Small intestine (tissue), 7 donors: ENCODE results near the gene LPP. TPM values are rescaled to one million over a fixed set of nuclear protein-coding genes. Genes with fewer than 3 reads are reported as not detected.

ENCODE experiments used
- DNase-seq, 2 donors: peaks; one replicate each; pipeline versions ENCODE4 v3.0.0 to v3.0.0-alpha.2; 2013
- FAIRE-seq: peaks from 2 replicates; lab custom pipeline; 2012; peaks lifted over from hg19 to GRCh38; lab: Jason Lieb, UNC
- H3K27ac ChIP-seq, 3 donors: one replicate each; pipeline ENCODE4 v1.5.1; 2013; ENCODE audit warnings: low read length in 2 of 3, mild to moderate bottlenecking in 2 of 3, control low read depth in 1 of 3, inconsistent platforms in 1 of 3, low read depth in 1 of 3, moderate library complexity in 1 of 3
- H3K27me3 ChIP-seq, 3 donors: one replicate each; pipeline ENCODE4 v1.6.1; 2013; ENCODE audit warnings: low read length in 3 of 3, inconsistent platforms in 1 of 3; ENCODE audit not compliant: control insufficient read depth in 3 of 3, insufficient read depth in 3 of 3
- H3K36me3 ChIP-seq, 3 donors: one replicate each; pipeline ENCODE4 v1.6.1; 2013; ENCODE audit warnings: low read length in 3 of 3, inconsistent platforms in 1 of 3, low read depth in 1 of 3, mild to moderate bottlenecking in 1 of 3, moderate library complexity in 1 of 3; ENCODE audit not compliant: control insufficient read depth in 3 of 3, insufficient read depth in 2 of 3
- H3K4me1 ChIP-seq, 3 donors: one replicate each; pipeline ENCODE4 v1.6.1; 2013; ENCODE audit warnings: low read length in 2 of 3, inconsistent platforms in 1 of 3, low read depth in 1 of 3, mild to moderate bottlenecking in 1 of 3, moderate library complexity in 1 of 3; ENCODE audit not compliant: control insufficient read depth in 3 of 3, insufficient read depth in 2 of 3
- H3K4me3 ChIP-seq, 3 donors: one replicate each; pipeline ENCODE4 v1.5.1; 2013; ENCODE audit warnings: low read length in 3 of 3, control low read depth in 1 of 3, inconsistent platforms in 1 of 3, low read depth in 1 of 3, mild to moderate bottlenecking in 1 of 3, moderate library complexity in 1 of 3
- H3K9me3 ChIP-seq, 2 donors: one replicate each; pipeline ENCODE4 v1.6.1; 2013; ENCODE audit warnings: low read depth in 1 of 2, low read length in 1 of 2; ENCODE audit not compliant: control insufficient read depth in 2 of 2, insufficient read depth in 1 of 2
- WGBS, 3 donors: extraction: QIAGEN DNeasy Blood & Tissue Kit; methylation state at CpG; one replicate each; pipeline ENCODE4 v1.1.7; 2013; 5-methylcytosine and 5-hydroxymethylcytosine counted together
- polyA plus RNA-seq, 4 donors: library from polyadenylated mRNA; stranded (reverse) in 3 of 4; unstranded in 1 of 4; fragments of 200-250 nt in 3 of 4; fragments of 120-200 nt in 1 of 4; gene quantifications; one replicate each; pipeline versions ENCODE4 v1.2.1 to v1.2.3, GENCODE V29; 2013
- donor health status: healthy with polysubstance abuse.
- donor health status: control.
- donor health status: control.
- donor health status: Bipolar disorder and iron deficiency.
- donor health status: healthy.

Gene LPP
- polyA plus RNA-seq, 4 donors = 5.4 to 35.8 (median 12.4) TPM

DNA sequence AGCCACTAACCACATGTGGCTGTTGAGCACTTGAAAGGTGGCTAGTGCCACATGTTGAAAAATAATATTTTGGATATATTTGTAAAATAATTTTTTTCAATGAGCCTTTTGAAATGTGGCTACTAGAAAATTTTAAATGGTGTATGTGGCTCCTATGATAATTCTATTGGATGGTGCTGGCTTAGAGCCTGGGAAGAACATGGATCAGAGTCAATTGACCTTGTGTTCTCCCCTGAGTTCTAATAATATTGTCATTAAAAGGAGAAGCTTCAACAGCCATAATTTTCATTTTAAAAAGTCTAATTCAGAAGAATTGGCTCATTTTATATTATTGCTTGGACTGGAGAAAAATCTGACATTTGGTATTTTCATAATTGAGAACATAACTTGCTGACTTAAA lies 167.3 kb downstream of the LPP start:
- H3K27ac ChIP-seq = no peak overlapping the region
- no peaks in the 10 kb centered on the region for H3K27me3 ChIP-seq
- H3K4me1 ChIP-seq = peaks cover 0 to 16% (median 0%) of the 10 kb centered on the region in 3 donors
- no peaks in the 10 kb centered on the region for H3K36me3 ChIP-seq
- no peaks in the 10 kb centered on the region for H3K9me3 ChIP-seq
- H3K4me3 ChIP-seq = no peak overlapping the region
- no peak for DNase-seq
- FAIRE-seq = no peak

- Histone ChIP-seq H3K4me1 (peaks cover 0 to 8% (median 0%) of the 10 kb centered on the region in 3 donors), H3K4me3 (no peak overlapping the region), H3K27ac (peak overlapping the region in 1 of 3 donors; percentile 56), H3K9me3 (no peaks in the 10 kb centered on the region), H3K36me3 (no peaks in the 10 kb centered on the region), H3K27me3 (no peaks in the 10 kb centered on the region)
- WGBS, 3 donors = 85 to 97% (median 86%) methylated on average over 4 of the region's 4 CpGs
- DNase-seq = no peak
- FAIRE-seq = no peak
Observed at GRCh38 chr3:188322135-188322887, 168.4 kb downstream of the LPP start.

DNA sequence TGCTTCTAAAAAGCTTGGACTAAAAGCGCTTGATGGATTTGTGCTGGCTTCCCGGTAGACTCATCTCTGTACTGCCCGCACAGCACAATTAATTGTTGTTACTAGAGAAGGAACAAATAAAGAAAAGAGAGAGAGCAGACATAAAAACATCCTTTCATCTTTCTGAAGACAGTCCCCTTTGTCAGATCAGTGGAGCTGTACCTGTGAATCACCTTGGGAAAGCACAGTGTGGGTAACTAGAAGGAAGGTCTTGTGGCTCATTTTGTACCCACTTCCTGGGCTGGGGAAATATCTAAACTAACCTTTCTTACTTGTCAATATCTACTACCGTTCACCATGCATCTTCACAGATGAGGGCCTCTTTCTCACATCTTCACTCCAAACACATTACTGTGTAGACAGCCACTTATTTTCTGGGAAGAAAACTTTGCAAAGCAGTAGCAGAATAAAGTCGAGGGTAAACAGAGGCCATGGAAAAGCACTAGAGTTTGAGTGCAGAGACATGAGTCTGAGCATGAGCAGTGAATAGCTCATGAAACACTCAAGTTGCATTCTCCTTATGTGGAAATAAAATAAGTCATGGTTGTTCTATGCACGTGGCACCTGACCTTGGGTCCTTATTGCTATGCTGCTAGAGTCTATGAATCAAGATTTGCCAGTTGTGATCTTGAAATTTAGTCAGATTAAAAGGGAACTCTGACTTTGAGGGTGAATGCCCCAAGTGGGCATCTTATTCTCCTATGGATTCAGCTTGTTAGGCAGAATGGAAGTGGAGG lies 169.3 kb downstream of the LPP start:
- DNase-seq (peak in 1 of 2 donors; percentile 57), FAIRE-seq (no peak)
- Histone ChIP-seq H3K27ac (peak overlapping the region in 1 of 3 donors; percentile 54), H3K27me3 (no peaks in the 10 kb centered on the region), H3K9me3 (no peaks in the 10 kb centered on the region), H3K4me3 (no peak overlapping the region), H3K36me3 (no peaks in the 10 kb centered on the region), H3K4me1 (peaks cover 0 to 8% (median 0%) of the 10 kb centered on the region in 3 donors)
- WGBS, 3 donors = 67 to 78% (median 70%) methylated on average over 6 of the region's 6 CpGs

GRCh38 chr3:188326111-188326510 lies 172.2 kb downstream of the LPP start:
- no peak for FAIRE-seq
- no peak for DNase-seq
- 84 to 96% (median 92%) methylated on average over 9 of the region's 9 CpGs for WGBS, 3 donors
- peaks cover 0 to 7% (median 0%) of the 10 kb centered on the region in 3 donors for H3K4me1 ChIP-seq
- no peak overlapping the region for H3K27ac ChIP-seq
- H3K4me3 ChIP-seq = no peak overlapping the region
- H3K9me3 ChIP-seq = no peaks in the 10 kb centered on the region
- no peaks in the 10 kb centered on the region for H3K36me3 ChIP-seq
- no peaks in the 10 kb centered on the region for H3K27me3 ChIP-seq

- WGBS, 3 donors = 48 to 71% (median 49%) methylated on average over 4 of the region's 4 CpGs
- peaks cover 0 to 8% (median 0%) of the 10 kb centered on the region in 3 donors for H3K4me1 ChIP-seq
- FAIRE-seq = no peak
Observed at GRCh38 chr3:188326968-188327367, 173.0 kb downstream of the LPP start.

GRCh38 chr3:188327433-188327832 lies 173.5 kb downstream of the LPP start:
- Histone ChIP-seq H3K36me3 (no peaks in the 10 kb centered on the region), H3K27me3 (no peaks in the 10 kb centered on the region), H3K9me3 (no peaks in the 10 kb centered on the region), H3K4me1 (peaks cover 0 to 8% (median 0%) of the 10 kb centered on the region in 3 donors), H3K27ac (no peak overlapping the region), H3K4me3 (no peak overlapping the region)
- DNase-seq = no peak
- FAIRE-seq = no peak
- 90 to 95% (median 93%) methylated on average over 2 of the region's 2 CpGs for WGBS, 3 donors

More at GRCh38 chr3:188326968-188327367, 173.0 kb downstream of the LPP start:
- Histone ChIP-seq H3K36me3 (no peaks in the 10 kb centered on the region), H3K27me3 (no peaks in the 10 kb centered on the region), H3K27ac (no peak overlapping the region), H3K9me3 (no peaks in the 10 kb centered on the region), H3K4me3 (no peak overlapping the region)
- no peak for DNase-seq

GRCh38 chr3:188330138-188330537 lies 176.2 kb downstream of the LPP start:
- H3K27me3 ChIP-seq = no peaks in the 10 kb centered on the region
- whole genome bisulfite sequencing, 3 donors = 44 to 55% (median 48%) methylated on average over 2 of the region's 2 CpGs
- no peak overlapping the region for H3K27ac ChIP-seq
- DNase-seq (no peak), FAIRE-seq (no peak)
- H3K4me3 ChIP-seq = no peak overlapping the region
- no peaks in the 10 kb centered on the region for H3K9me3 ChIP-seq
- H3K36me3 ChIP-seq = no peaks in the 10 kb centered on the region
- peaks cover 0 to 3% (median 0%) of the 10 kb centered on the region in 3 donors for H3K4me1 ChIP-seq

DNA sequence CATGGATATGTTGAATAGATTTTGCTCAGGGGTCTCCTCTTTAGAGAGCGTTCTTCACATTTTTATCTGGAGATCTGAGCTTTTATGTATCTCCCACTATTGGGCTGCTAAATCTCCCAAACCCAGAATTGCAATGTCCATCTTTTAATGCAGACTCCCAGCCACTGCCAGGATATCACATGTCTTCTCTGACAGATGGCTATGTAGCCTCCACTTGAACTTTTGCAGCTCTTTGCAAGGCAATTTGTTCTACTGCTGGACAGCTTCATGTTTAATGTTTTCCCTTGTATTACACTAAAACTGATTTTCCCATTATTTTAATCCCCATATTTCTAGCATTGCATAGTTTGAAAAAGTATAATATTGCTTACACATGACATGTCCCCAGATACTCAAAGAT lies 177.2 kb downstream of the LPP start:
- H3K4me3 ChIP-seq = no peak overlapping the region
- peaks cover 0 to 3% (median 0%) of the 10 kb centered on the region in 3 donors for H3K4me1 ChIP-seq
- H3K27me3 ChIP-seq = no peaks in the 10 kb centered on the region
- peaks cover 0 to 1% (median 0%) of the 10 kb centered on the region in 3 donors for H3K36me3 ChIP-seq
- 92 to 100% (median 97%) methylated on average over 1 of the region's 1 CpG for WGBS, 3 donors
- DNase-seq = no peak
- H3K27ac ChIP-seq = no peak overlapping the region
- no peaks in the 10 kb centered on the region for H3K9me3 ChIP-seq
- FAIRE-seq = no peak
